Measurements from ENCODE around the gene SHB.

- TF ChIP-seq, protein P1, sequence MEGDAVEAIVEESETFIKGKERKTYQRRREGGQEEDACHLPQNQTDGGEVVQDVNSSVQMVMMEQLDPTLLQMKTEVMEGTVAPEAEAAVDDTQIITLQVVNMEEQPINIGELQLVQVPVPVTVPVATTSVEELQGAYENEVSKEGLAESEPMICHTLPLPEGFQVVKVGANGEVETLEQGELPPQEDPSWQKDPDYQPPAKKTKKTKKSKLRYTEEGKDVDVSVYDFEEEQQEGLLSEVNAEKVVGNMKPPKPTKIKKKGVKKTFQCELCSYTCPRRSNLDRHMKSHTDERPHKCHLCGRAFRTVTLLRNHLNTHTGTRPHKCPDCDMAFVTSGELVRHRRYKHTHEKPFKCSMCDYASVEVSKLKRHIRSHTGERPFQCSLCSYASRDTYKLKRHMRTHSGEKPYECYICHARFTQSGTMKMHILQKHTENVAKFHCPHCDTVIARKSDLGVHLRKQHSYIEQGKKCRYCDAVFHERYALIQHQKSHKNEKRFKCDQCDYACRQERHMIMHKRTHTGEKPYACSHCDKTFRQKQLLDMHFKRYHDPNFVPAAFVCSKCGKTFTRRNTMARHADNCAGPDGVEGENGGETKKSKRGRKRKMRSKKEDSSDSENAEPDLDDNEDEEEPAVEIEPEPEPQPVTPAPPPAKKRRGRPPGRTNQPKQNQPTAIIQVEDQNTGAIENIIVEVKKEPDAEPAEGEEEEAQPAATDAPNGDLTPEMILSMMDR (IDR thresholded peaks at IDR 0.05): no peak
- no peak for TF ChIP-seq EP300 (IDR thresholded peaks at IDR 0.05)
- TF ChIP-seq POLR2AphosphoS5 (IDR thresholded peaks at IDR 0.05): no peak
Observed at GRCh38 chr9:37916471-37917312, 152.3 kb downstream of the SHB start.
